Measurements from ENCODE around the gene ITPA. TPM values are rescaled to one million over a fixed set of nuclear protein-coding genes. Genes with fewer than 3 reads are reported as not detected.

Gene ITPA
- total and polyA plus RNA-seq, 2 of the 13 experiments (the other 11 are each of a cell fraction or from before 2014, with no cell fraction given): 60.1 to 103 TPM

DNA sequence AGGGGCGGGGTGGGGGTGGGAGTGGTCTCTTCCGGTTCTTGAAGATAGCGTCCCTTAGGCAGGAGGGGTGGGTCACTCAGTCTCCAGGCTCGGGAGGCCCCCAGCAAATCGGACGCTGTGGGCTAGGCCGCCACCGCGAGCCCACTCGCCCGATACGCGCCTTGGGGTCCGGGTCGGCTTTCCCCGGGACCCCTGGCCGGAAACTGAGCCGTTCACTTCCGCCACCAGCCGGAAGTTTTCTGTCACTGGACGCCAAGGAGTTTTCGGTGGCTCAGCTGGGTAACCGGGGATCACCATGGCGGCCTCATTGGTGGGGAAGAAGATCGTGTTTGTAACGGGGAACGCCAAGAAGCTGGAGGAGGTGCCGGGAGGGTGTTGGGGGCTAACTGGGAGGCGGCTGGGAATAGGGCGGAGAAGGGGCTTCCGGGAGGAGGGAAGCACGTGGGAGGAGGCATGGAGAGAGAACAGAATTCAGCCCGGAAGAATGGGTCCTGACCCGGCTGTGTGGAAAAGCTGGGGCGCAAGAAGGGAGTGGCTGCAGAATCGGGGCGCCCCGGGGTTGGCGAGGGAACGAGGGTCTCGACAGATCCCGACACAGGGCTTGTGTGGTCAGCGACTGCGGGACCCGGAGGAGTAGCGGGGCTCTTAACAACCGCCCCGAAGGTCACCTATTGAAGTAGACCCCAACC lies at the start of gene ITPA (continued):
- TF ChIP-seq EEA1 (CRISPR knock-in tag; IDR thresholded peaks at IDR 0.05; ENCODE audit: borderline replicate concordance) (peak; percentile 74; the same call in 1 of the 2 replicates), NPAS2 (CRISPR knock-in tag; IDR thresholded peaks at IDR 0.05; ENCODE audit: borderline replicate concordance) (no peak), SRY (CRISPR knock-in tag; IDR thresholded peaks at IDR 0.05) (peak; percentile 50; the same call in 1 of the 2 replicates), ZNF792 (CRISPR knock-in tag; IDR thresholded peaks at IDR 0.05) (peak; percentile 58; the same call in 1 of the 2 replicates), BCL6 (CRISPR knock-in tag; IDR thresholded peaks at IDR 0.05) (peak; percentile 63; the same call in 1 of the 2 replicates), HOXA7 (CRISPR knock-in tag; IDR thresholded peaks at IDR 0.05) (no peak), KLF13 (CRISPR knock-in tag; IDR thresholded peaks at IDR 0.05) (peak; percentile 20; the same call in 1 of the 2 replicates), ZMYM4 (CRISPR knock-in tag; IDR thresholded peaks at IDR 0.05) (peak; percentile 51; the same call in 1 of the 2 replicates), MZF1 (CRISPR knock-in tag; IDR thresholded peaks at IDR 0.05; ENCODE audit: borderline replicate concordance) (0 out of 2 replicates have a peak, but pooled peaks have one; percentile 2)
- TF ChIP-seq, protein P1, sequence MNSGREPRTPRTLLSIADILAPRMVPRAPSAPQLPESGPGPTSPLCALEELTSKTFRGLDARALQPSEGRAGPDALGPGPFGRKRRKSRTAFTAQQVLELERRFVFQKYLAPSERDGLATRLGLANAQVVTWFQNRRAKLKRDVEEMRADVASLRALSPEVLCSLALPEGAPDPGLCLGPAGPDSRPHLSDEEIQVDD (CRISPR knock-in tag; IDR thresholded peaks at IDR 0.05; ENCODE audit: borderline replicate concordance): 0 out of 2 replicates have a peak, but pooled peaks have one; percentile 74
- TF ChIP-seq, protein P2, sequence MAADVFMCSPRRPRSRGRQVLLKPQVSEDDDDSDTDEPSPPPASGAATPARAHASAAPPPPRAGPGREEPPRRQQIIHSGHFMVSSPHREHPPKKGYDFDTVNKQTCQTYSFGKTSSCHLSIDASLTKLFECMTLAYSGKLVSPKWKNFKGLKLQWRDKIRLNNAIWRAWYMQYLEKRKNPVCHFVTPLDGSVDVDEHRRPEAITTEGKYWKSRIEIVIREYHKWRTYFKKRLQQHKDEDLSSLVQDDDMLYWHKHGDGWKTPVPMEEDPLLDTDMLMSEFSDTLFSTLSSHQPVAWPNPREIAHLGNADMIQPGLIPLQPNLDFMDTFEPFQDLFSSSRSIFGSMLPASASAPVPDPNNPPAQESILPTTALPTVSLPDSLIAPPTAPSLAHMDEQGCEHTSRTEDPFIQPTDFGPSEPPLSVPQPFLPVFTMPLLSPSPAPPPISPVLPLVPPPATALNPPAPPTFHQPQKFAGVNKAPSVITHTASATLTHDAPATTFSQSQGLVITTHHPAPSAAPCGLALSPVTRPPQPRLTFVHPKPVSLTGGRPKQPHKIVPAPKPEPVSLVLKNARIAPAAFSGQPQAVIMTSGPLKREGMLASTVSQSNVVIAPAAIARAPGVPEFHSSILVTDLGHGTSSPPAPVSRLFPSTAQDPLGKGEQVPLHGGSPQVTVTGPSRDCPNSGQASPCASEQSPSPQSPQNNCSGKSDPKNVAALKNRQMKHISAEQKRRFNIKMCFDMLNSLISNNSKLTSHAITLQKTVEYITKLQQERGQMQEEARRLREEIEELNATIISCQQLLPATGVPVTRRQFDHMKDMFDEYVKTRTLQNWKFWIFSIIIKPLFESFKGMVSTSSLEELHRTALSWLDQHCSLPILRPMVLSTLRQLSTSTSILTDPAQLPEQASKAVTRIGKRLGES (CRISPR knock-in tag; IDR thresholded peaks at IDR 0.05; ENCODE audit: borderline replicate concordance): no peak; the same call in 1 of the 2 replicates
- TF ChIP-seq, protein P3, sequence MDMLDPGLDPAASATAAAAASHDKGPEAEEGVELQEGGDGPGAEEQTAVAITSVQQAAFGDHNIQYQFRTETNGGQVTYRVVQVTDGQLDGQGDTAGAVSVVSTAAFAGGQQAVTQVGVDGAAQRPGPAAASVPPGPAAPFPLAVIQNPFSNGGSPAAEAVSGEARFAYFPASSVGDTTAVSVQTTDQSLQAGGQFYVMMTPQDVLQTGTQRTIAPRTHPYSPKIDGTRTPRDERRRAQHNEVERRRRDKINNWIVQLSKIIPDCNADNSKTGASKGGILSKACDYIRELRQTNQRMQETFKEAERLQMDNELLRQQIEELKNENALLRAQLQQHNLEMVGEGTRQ (IDR thresholded peaks at IDR 0.05; ENCODE audit: low read depth, low read length): no peak
- TF ChIP-seq, protein P3 (CRISPR knock-in tag; IDR thresholded peaks at IDR 0.05; ENCODE audit: borderline replicate concordance): no peak
- TF ChIP-seq, protein P4, sequence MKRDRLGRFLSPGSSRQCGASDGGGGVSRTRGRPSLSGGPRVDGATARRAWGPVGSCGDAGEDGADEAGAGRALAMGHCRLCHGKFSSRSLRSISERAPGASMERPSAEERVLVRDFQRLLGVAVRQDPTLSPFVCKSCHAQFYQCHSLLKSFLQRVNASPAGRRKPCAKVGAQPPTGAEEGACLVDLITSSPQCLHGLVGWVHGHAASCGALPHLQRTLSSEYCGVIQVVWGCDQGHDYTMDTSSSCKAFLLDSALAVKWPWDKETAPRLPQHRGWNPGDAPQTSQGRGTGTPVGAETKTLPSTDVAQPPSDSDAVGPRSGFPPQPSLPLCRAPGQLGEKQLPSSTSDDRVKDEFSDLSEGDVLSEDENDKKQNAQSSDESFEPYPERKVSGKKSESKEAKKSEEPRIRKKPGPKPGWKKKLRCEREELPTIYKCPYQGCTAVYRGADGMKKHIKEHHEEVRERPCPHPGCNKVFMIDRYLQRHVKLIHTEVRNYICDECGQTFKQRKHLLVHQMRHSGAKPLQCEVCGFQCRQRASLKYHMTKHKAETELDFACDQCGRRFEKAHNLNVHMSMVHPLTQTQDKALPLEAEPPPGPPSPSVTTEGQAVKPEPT (CRISPR knock-in tag; IDR thresholded peaks at IDR 0.05; ENCODE audit: low read depth): no peak
- TF ChIP-seq, protein P5, sequence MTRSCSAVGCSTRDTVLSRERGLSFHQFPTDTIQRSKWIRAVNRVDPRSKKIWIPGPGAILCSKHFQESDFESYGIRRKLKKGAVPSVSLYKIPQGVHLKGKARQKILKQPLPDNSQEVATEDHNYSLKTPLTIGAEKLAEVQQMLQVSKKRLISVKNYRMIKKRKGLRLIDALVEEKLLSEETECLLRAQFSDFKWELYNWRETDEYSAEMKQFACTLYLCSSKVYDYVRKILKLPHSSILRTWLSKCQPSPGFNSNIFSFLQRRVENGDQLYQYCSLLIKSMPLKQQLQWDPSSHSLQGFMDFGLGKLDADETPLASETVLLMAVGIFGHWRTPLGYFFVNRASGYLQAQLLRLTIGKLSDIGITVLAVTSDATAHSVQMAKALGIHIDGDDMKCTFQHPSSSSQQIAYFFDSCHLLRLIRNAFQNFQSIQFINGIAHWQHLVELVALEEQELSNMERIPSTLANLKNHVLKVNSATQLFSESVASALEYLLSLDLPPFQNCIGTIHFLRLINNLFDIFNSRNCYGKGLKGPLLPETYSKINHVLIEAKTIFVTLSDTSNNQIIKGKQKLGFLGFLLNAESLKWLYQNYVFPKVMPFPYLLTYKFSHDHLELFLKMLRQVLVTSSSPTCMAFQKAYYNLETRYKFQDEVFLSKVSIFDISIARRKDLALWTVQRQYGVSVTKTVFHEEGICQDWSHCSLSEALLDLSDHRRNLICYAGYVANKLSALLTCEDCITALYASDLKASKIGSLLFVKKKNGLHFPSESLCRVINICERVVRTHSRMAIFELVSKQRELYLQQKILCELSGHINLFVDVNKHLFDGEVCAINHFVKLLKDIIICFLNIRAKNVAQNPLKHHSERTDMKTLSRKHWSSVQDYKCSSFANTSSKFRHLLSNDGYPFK (CRISPR knock-in tag; IDR thresholded peaks at IDR 0.05; ENCODE audit: borderline replicate concordance): peak; percentile 90
- TF ChIP-seq, protein P6, sequence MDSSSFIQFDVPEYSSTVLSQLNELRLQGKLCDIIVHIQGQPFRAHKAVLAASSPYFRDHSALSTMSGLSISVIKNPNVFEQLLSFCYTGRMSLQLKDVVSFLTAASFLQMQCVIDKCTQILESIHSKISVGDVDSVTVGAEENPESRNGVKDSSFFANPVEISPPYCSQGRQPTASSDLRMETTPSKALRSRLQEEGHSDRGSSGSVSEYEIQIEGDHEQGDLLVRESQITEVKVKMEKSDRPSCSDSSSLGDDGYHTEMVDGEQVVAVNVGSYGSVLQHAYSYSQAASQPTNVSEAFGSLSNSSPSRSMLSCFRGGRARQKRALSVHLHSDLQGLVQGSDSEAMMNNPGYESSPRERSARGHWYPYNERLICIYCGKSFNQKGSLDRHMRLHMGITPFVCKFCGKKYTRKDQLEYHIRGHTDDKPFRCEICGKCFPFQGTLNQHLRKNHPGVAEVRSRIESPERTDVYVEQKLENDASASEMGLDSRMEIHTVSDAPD (CRISPR knock-in tag; IDR thresholded peaks at IDR 0.05): peak; percentile 89; the same call in 1 of the 2 replicates

Data from HepG2 (cell line).